ENCODE data around the gene PLAA.

PLAA gene

GRCh38 chr9:26935847-26936246, 11.2 kb downstream of the PLAA start:
- no peak for ATAC-seq (ENCODE audit: low read depth)
- no peaks in the 10 kb centered on the region for H3K9me3 ChIP-seq (ENCODE audit: severe bottlenecking)
- H3K27ac ChIP-seq (ENCODE audit: poor library complexity, severe bottlenecking), result no peak overlapping the region
- TF ChIP-seq, protein P1, sequence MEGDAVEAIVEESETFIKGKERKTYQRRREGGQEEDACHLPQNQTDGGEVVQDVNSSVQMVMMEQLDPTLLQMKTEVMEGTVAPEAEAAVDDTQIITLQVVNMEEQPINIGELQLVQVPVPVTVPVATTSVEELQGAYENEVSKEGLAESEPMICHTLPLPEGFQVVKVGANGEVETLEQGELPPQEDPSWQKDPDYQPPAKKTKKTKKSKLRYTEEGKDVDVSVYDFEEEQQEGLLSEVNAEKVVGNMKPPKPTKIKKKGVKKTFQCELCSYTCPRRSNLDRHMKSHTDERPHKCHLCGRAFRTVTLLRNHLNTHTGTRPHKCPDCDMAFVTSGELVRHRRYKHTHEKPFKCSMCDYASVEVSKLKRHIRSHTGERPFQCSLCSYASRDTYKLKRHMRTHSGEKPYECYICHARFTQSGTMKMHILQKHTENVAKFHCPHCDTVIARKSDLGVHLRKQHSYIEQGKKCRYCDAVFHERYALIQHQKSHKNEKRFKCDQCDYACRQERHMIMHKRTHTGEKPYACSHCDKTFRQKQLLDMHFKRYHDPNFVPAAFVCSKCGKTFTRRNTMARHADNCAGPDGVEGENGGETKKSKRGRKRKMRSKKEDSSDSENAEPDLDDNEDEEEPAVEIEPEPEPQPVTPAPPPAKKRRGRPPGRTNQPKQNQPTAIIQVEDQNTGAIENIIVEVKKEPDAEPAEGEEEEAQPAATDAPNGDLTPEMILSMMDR (IDR thresholded peaks at IDR 0.05; ENCODE audit: poor library complexity, severe bottlenecking), result no peak
- H3K4me1 ChIP-seq (ENCODE audit: insufficient read depth, poor library complexity, severe bottlenecking), result no peaks in the 10 kb centered on the region
- H3K27me3 ChIP-seq (ENCODE audit: insufficient read depth, poor library complexity, severe bottlenecking), result no peaks in the 10 kb centered on the region
- DNase-seq (ENCODE audit: low spot score), result no peak
- no peak overlapping the region for H3K4me3 ChIP-seq (ENCODE audit: severe bottlenecking)
- H3K36me3 ChIP-seq (ENCODE audit: low read depth), result peaks cover 48% of the 10 kb centered on the region

GRCh38 chr9:26928902-26929495, 18.0 kb downstream of the PLAA start:
- no peak overlapping the region for H3K27ac ChIP-seq (ENCODE audit: poor library complexity, severe bottlenecking)
- H3K9me3 ChIP-seq (ENCODE audit: severe bottlenecking), result no peaks in the 10 kb centered on the region
- no peaks in the 10 kb centered on the region for H3K27me3 ChIP-seq (ENCODE audit: insufficient read depth, poor library complexity, severe bottlenecking)
- ATAC-seq (ENCODE audit: low read depth), result no peak
- H3K36me3 ChIP-seq (ENCODE audit: low read depth), result peaks cover 58% of the 10 kb centered on the region
- no peak overlapping the region for H3K4me3 ChIP-seq (ENCODE audit: severe bottlenecking)
- no peak for DNase-seq (ENCODE audit: low spot score)
- TF ChIP-seq, protein P1 (IDR thresholded peaks at IDR 0.05; ENCODE audit: poor library complexity, severe bottlenecking), result no peak
- no peaks in the 10 kb centered on the region for H3K4me1 ChIP-seq (ENCODE audit: insufficient read depth, poor library complexity, severe bottlenecking)

DNA sequence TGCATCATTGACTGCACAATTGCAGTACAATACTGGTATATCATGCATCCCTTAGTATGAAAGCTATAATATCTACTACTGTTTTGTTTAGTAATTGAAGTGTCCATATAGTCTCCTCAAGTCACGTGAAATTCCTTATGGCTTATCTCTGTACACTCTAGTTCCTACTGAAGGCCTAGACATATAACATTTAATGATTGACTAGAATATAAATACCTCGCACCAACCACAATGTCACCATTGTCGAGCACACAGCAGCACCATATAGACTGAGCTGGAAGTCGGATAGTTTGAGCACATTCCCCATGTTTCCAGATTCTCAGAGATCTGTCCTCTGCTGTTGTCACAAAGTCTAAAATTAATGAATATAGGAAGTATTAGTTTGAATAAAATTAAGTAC, 21.4 kb downstream of the PLAA start:
- Histone ChIP-seq H3K36me3 (ENCODE audit: low read depth) (peaks cover 68% of the 10 kb centered on the region), H3K27me3 (ENCODE audit: insufficient read depth, poor library complexity, severe bottlenecking) (no peaks in the 10 kb centered on the region), H3K4me3 (ENCODE audit: severe bottlenecking) (no peak overlapping the region), H3K27ac (ENCODE audit: poor library complexity, severe bottlenecking) (no peak overlapping the region), H3K9me3 (ENCODE audit: severe bottlenecking) (no peaks in the 10 kb centered on the region), H3K4me1 (ENCODE audit: insufficient read depth, poor library complexity, severe bottlenecking) (no peaks in the 10 kb centered on the region)
- TF ChIP-seq, protein P1 (IDR thresholded peaks at IDR 0.05; ENCODE audit: poor library complexity, severe bottlenecking), result no peak
- ATAC-seq (ENCODE audit: low read depth), result no peak
- DNase-seq (ENCODE audit: low spot score), result no peak

DNA sequence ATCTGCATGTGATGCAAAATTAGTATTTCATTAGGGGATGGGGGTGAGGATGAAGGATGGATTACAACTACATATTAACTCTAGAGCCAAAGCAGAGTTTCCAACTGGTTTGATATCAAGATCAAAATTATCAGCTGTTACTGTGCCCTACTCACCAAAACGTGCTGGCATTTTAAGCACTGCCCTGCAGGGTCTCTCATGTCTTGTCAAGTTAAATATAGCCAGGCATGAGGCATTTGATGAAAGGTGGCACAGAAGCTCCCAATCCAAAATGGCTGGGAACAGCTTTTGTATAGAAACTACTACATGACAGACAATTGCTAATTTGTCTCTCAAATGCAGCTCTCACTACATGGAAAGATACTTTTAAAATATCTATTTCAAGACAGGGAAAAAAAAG, 27.3 kb downstream of the PLAA start:
- peaks cover 87% of the 10 kb centered on the region for H3K36me3 ChIP-seq (ENCODE audit: low read depth)
- ATAC-seq (ENCODE audit: low read depth) (no peak), DNase-seq (ENCODE audit: low spot score) (no peak)
- H3K9me3 ChIP-seq (ENCODE audit: severe bottlenecking), result no peaks in the 10 kb centered on the region
- H3K27me3 ChIP-seq (ENCODE audit: insufficient read depth, poor library complexity, severe bottlenecking), result no peaks in the 10 kb centered on the region
- H3K4me3 ChIP-seq (ENCODE audit: severe bottlenecking), result no peak overlapping the region
- no peak overlapping the region for H3K27ac ChIP-seq (ENCODE audit: poor library complexity, severe bottlenecking)
- H3K4me1 ChIP-seq (ENCODE audit: insufficient read depth, poor library complexity, severe bottlenecking), result no peaks in the 10 kb centered on the region
- TF ChIP-seq, protein P1 (IDR thresholded peaks at IDR 0.05; ENCODE audit: poor library complexity, severe bottlenecking), result no peak

- peaks cover 78% of the 10 kb centered on the region for H3K36me3 ChIP-seq (ENCODE audit: low read depth)
- H3K4me1 ChIP-seq (ENCODE audit: insufficient read depth, poor library complexity, severe bottlenecking), result no peaks in the 10 kb centered on the region
- H3K9me3 ChIP-seq (ENCODE audit: severe bottlenecking), result no peaks in the 10 kb centered on the region
Measured at GRCh38 chr9:26913138-26913668, 33.8 kb downstream of the PLAA start.

More at GRCh38 chr9:26913138-26913668, 33.8 kb downstream of the PLAA start:
- DNase-seq (ENCODE audit: low spot score), result no peak
- Histone ChIP-seq H3K4me3 (ENCODE audit: severe bottlenecking) (no peak overlapping the region), H3K27me3 (ENCODE audit: insufficient read depth, poor library complexity, severe bottlenecking) (no peaks in the 10 kb centered on the region), H3K27ac (ENCODE audit: poor library complexity, severe bottlenecking) (no peak overlapping the region)
- TF ChIP-seq, protein P1 (IDR thresholded peaks at IDR 0.05; ENCODE audit: poor library complexity, severe bottlenecking), result no peak
- no peak for ATAC-seq (ENCODE audit: low read depth)
